ENCODE data around the gene C12orf75. TPM values are rescaled to one million over a fixed set of nuclear protein-coding genes. Genes with fewer than 3 reads are reported as not detected.

C12orf75 gene
- total and polyA plus RNA-seq, 2 experiments from 2014 or later, result 43.9 to 69.8 TPM

DNA sequence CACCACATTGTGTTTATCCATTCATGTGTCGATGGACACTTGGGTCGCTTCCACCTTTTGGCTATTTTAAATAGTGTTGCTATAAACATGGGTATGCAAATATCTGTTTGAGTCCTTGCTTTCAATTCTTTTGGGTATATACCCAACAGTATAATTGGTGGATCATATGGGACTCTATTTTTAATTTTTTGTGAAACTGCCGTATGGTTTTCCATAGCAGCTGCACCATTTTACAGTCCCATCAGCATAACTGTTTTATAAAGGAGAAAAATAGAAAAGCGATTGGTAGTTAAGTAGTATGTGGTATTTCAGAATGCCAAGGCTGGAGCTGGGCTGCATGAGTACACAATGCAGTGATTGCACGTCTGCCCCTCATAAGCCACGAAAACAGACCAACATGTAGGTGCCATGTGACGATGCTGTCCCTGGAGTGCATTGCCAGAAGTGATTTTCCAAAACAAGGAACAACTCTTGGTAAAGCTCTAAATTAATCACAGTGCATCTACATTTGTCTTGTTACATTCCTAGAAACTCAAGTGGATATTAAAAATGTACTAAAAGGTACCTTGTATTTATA is 83.5 kb downstream of the C12orf75 start:
- Mint-ChIP-seq H3K9me3 (no peaks in the 10 kb centered on the region), H3K36me3 (ENCODE audit: low read depth) (no peaks in the 10 kb centered on the region), H3K27me3 (ENCODE audit: insufficient read depth, low read depth, poor library complexity) (peaks cover 3% of the 10 kb centered on the region), H3K4me1 (peaks cover 4% of the 10 kb centered on the region), H3K27ac (no peak overlapping the region), H3K4me3 (no peak overlapping the region)
- Histone ChIP-seq H3K27me3 (ENCODE audit: insufficient read depth) (no peaks in the 10 kb centered on the region), H3K36me3 (ENCODE audit: insufficient read depth) (no peaks in the 10 kb centered on the region), H3K9me2 (ENCODE audit: insufficient read depth) (peaks cover 7% of the 10 kb centered on the region; the same call in 1 of the 2 replicates), H3K4me1 (ENCODE audit: insufficient read depth) (no peaks in the 10 kb centered on the region), H3K27ac (ENCODE audit: low read depth) (no peak overlapping the region), H3K4me2 (no peak overlapping the region), H2AFZ (no peak overlapping the region), H3K4me3 (no peak overlapping the region), H4K20me1 (replicated peaks; ENCODE audit: insufficient read depth) (no peaks in the 10 kb centered on the region), H3K79me2 (replicated peaks; ENCODE audit: insufficient read depth) (no peaks in the 10 kb centered on the region), H3F3A (replicated peaks; ENCODE audit: low read depth) (no peaks in the 10 kb centered on the region)
- no peak for TF ChIP-seq EZH2 (IDR thresholded peaks at IDR 0.05; ENCODE audit: low read depth, unreplicated experiment)
- TF ChIP-seq, protein P1, sequence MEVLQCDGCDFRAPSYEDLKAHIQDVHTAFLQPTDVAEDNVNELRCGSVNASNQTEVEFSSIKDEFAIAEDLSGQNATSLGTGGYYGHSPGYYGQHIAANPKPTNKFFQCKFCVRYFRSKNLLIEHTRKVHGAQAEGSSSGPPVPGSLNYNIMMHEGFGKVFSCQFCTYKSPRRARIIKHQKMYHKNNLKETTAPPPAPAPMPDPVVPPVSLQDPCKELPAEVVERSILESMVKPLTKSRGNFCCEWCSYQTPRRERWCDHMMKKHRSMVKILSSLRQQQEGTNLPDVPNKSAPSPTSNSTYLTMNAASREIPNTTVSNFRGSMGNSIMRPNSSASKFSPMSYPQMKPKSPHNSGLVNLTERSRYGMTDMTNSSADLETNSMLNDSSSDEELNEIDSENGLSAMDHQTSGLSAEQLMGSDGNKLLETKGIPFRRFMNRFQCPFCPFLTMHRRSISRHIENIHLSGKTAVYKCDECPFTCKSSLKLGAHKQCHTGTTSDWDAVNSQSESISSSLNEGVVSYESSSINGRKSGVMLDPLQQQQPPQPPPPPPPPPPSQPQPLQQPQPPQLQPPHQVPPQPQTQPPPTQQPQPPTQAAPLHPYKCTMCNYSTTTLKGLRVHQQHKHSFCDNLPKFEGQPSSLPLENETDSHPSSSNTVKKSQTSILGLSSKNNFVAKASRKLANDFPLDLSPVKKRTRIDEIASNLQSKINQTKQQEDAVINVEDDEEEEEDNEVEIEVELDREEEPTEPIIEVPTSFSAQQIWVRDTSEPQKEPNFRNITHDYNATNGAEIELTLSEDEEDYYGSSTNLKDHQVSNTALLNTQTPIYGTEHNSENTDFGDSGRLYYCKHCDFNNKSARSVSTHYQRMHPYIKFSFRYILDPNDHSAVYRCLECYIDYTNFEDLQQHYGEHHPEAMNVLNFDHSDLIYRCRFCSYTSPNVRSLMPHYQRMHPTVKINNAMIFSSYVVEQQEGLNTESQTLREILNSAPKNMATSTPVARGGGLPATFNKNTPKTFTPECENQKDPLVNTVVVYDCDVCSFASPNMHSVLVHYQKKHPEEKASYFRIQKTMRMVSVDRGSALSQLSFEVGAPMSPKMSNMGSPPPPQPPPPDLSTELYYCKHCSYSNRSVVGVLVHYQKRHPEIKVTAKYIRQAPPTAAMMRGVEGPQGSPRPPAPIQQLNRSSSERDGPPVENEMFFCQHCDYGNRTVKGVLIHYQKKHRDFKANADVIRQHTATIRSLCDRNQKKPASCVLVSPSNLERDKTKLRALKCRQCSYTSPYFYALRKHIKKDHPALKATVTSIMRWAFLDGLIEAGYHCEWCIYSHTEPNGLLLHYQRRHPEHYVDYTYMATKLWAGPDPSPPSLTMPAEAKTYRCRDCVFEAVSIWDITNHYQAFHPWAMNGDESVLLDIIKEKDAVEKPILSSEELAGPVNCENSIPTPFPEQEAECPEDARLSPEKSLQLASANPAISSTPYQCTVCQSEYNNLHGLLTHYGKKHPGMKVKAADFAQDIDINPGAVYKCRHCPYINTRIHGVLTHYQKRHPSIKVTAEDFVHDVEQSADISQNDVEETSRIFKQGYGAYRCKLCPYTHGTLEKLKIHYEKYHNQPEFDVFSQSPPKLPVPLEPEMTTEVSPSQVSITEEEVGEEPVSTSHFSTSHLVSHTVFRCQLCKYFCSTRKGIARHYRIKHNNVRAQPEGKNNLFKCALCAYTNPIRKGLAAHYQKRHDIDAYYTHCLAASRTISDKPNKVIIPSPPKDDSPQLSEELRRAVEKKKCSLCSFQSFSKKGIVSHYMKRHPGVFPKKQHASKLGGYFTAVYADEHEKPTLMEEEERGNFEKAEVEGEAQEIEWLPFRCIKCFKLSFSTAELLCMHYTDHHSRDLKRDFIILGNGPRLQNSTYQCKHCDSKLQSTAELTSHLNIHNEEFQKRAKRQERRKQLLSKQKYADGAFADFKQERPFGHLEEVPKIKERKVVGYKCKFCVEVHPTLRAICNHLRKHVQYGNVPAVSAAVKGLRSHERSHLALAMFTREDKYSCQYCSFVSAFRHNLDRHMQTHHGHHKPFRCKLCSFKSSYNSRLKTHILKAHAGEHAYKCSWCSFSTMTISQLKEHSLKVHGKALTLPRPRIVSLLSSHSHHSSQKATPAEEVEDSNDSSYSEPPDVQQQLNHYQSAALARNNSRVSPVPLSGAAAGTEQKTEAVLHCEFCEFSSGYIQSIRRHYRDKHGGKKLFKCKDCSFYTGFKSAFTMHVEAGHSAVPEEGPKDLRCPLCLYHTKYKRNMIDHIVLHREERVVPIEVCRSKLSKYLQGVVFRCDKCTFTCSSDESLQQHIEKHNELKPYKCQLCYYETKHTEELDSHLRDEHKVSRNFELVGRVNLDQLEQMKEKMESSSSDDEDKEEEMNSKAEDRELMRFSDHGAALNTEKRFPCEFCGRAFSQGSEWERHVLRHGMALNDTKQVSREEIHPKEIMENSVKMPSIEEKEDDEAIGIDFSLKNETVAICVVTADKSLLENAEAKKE (CRISPR knock-in tag; IDR thresholded peaks at IDR 0.05), result no peak
- DNase-seq (ENCODE audit: low spot score) (no peak), ATAC-seq (no peak)

DNA sequence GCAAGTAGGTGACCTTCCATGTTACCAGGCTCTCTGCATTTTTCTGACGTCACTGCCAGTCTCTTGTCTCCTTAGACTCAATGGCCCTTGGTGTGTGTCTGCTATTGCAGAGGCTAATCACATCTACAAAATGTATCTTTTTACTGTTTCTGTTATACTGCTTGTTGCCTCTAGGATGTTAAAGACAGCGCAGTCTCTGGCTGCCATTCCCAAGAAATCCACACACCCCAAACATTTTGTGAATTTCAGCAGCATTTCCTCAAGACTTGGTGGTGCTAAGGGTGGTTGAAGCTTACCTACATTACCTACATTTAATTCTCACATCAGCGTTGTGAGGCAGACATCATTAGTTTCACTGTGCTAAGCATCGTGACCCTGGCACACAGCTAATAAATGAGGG is 87.2 kb downstream of the C12orf75 start:
- no peaks in the 10 kb centered on the region for H4K20me1 ChIP-seq (replicated peaks; ENCODE audit: insufficient read depth)
- no peaks in the 10 kb centered on the region for H3K36me3 Mint-ChIP-seq (ENCODE audit: low read depth)
- H3K9me3 Mint-ChIP-seq, result no peaks in the 10 kb centered on the region
- no peak overlapping the region for H3K27ac Mint-ChIP-seq
- no peak for ATAC-seq
- no peak overlapping the region for H3K27ac ChIP-seq (ENCODE audit: low read depth)
- H3K4me2 ChIP-seq, result no peak overlapping the region
- H3K79me2 ChIP-seq (replicated peaks; ENCODE audit: insufficient read depth), result no peaks in the 10 kb centered on the region
- H3K4me1 ChIP-seq (ENCODE audit: insufficient read depth), result no peaks in the 10 kb centered on the region
- H3K4me1 Mint-ChIP-seq, result no peaks in the 10 kb centered on the region
- no peak overlapping the region for H2AFZ ChIP-seq
- no peaks in the 10 kb centered on the region for H3F3A ChIP-seq (replicated peaks; ENCODE audit: low read depth)
- H3K4me3 ChIP-seq, result no peak overlapping the region
- peaks cover 7% of the 10 kb centered on the region; the same call in 1 of the 2 replicates for H3K9me2 ChIP-seq (ENCODE audit: insufficient read depth)
- H3K27me3 ChIP-seq (ENCODE audit: insufficient read depth), result no peaks in the 10 kb centered on the region
- H3K27me3 Mint-ChIP-seq (ENCODE audit: insufficient read depth, low read depth, poor library complexity), result peaks cover 3% of the 10 kb centered on the region
- DNase-seq (ENCODE audit: low spot score), result no peak
- no peak overlapping the region for H3K4me3 Mint-ChIP-seq
- no peaks in the 10 kb centered on the region for H3K36me3 ChIP-seq (ENCODE audit: insufficient read depth)
- TF ChIP-seq EZH2phosphoT487 (IDR thresholded peaks at IDR 0.05; ENCODE audit: unreplicated experiment) (no peak), ZNF114 (CRISPR knock-in tag; IDR thresholded peaks at IDR 0.05) (no peak), POLR2AphosphoS5 (IDR thresholded peaks at IDR 0.05; ENCODE audit: low read depth) (no peak), STAT1 (IDR thresholded peaks at IDR 0.05; ENCODE audit: unreplicated experiment) (no peak)
- TF ChIP-seq, protein P1 (CRISPR knock-in tag; IDR thresholded peaks at IDR 0.05), result no peak

Data from GM23338 (cell line).